ENCODE data around the gene GALNT10.

The GALNT10 gene

DNA sequence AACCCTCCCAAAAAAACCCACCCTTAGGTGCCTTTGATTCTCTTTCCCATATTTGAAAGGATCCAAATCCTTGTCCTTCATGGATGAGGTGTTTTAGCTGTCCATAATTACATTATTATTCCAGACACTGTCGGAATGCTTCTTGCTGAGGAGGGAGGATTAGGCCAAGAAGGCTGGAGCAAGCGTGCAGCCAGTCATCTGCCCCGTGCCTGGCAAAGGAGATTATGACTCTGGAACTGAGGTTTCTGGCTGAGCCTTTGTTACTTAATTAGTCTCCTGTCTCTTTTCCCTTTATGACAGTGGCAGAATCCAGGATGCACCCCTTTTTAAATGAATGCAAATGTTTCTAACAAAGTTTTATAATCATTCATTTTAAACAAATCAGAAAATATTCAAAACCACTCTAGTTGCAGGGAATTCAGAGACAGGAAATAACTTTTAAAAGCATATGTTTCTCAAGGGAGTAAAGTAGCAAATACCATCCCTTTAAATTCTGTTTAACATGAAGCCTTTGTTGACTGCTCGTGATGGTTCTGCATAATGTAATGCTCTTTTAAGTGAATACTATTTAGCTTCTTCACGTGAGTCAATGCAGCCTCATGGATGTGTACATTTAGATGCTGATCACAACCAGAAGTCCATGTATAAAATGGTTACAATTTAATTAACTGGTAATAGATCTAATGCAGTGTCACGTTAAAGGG lies 69.8 kb downstream of the GALNT10 start:
- Histone ChIP-seq H3K4me3 (ENCODE audit: low read length) (no peak overlapping the region), H3K4me2 (ENCODE audit: low read length) (no peak overlapping the region), H3K27me3 (ENCODE audit: control insufficient read depth, insufficient read depth, low read length) (no peaks in the 10 kb centered on the region), H3K36me3 (ENCODE audit: insufficient read depth, low read length) (no peaks in the 10 kb centered on the region), H3K9ac (ENCODE audit: low read depth, low read length) (no peak overlapping the region), H3K9me3 (replicated peaks; ENCODE audit: low read length) (no peaks in the 10 kb centered on the region), H3K4me1 (ENCODE audit: control insufficient read depth, insufficient read depth, low read length) (no peaks in the 10 kb centered on the region)

DNA sequence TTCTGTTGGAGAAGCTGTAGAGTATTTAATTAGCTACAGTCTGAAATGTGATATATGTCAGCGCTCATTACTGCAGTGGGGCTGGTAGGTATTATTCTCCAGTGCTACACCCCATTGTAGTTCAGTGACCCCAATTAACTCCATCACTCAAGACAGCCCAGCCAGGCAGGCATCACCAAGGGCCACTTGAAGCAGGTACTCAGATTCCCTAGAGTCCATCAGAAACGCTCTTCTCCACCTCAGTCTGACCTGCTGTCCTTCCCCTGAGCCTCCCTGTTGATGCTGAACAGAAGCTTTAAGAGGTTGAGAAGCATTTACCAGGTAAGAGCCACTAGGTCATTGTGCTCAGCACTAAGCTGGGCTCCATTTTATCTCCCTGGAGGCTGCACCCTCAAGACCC lies 71.8 kb downstream of the GALNT10 start:
- no peaks in the 10 kb centered on the region for H3K27me3 ChIP-seq (ENCODE audit: control insufficient read depth, insufficient read depth, low read length)
- no peak overlapping the region for H3K9ac ChIP-seq (ENCODE audit: low read depth, low read length)
- H3K4me1 ChIP-seq (ENCODE audit: control insufficient read depth, insufficient read depth, low read length): peaks cover 3% of the 10 kb centered on the region
- no peak overlapping the region for H3K4me2 ChIP-seq (ENCODE audit: low read length)
- H3K4me3 ChIP-seq (ENCODE audit: low read length): no peak overlapping the region
- H3K36me3 ChIP-seq (ENCODE audit: insufficient read depth, low read length): no peaks in the 10 kb centered on the region
- no peaks in the 10 kb centered on the region for H3K9me3 ChIP-seq (replicated peaks; ENCODE audit: low read length)

DNA sequence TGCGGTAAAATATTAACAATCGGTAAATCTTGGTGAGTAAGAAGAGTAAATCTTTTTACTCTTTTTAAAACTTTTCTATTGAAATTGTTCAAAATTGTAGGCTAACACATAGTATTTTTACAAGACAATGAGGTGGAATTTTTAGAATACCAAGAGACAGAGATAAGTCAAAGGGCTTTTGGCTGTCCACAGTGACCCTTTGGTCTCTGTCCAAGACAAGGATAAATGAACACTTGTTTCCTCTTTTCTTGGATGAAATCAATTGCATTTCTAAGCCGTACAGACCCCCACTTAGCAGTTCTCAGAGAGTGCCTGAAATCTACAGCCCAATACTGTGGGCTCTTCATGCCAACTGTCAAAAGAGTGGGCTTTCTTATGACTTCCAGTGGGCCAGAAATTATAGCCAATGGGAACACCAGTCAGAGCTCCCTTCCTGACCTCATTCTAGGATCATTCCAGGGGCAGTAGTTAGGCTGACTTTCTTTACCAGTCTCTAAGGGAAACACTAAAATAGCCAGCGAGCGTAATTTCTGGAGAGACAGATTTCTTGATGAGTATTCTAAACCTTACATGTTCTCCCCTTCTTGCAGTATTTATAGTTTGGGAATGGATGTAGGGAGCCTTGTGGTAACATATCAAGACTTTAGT lies 74.1 kb downstream of the GALNT10 start:
- H3K4me1 ChIP-seq (ENCODE audit: control insufficient read depth, insufficient read depth, low read length): peaks cover 8% of the 10 kb centered on the region
- H3K36me3 ChIP-seq (ENCODE audit: insufficient read depth, low read length): no peaks in the 10 kb centered on the region
- no peak overlapping the region for H3K9ac ChIP-seq (ENCODE audit: low read depth, low read length)
- H3K9me3 ChIP-seq (replicated peaks; ENCODE audit: low read length): no peaks in the 10 kb centered on the region
- no peak overlapping the region for H3K4me2 ChIP-seq (ENCODE audit: low read length)
- H3K27me3 ChIP-seq (ENCODE audit: control insufficient read depth, insufficient read depth, low read length): no peaks in the 10 kb centered on the region
- no peak overlapping the region for H3K4me3 ChIP-seq (ENCODE audit: low read length)

DNA sequence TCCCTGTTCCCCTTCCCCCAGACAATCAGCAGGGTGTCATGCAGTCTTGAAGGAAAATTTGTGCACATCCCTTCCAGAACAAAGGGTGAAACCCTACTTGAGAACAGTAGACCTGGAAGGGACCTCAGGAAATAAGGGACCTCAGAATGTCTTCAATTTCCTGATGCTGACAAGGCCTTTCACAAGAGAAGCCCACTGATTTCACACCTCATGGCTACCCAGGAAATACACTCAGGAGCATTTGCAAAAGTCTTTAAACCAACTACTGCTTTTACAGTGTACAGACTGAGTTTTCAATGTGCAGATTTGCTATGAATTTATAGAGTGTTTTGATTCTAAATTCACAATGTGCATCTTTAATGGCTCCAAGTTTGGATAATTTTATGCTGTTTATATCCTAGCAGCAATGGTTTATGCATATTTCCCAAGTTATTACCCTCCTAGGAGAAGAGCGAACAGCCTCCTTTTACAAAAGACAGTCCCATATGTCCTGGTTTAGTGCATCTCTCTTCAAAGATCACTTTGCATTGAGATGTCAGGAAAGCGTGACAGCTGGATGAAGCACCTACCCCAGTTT lies 74.8 kb downstream of the GALNT10 start:
- H3K36me3 ChIP-seq (ENCODE audit: insufficient read depth, low read length): no peaks in the 10 kb centered on the region
- no peak overlapping the region for H3K4me2 ChIP-seq (ENCODE audit: low read length)
- no peak overlapping the region for H3K9ac ChIP-seq (ENCODE audit: low read depth, low read length)
- no peaks in the 10 kb centered on the region for H3K9me3 ChIP-seq (replicated peaks; ENCODE audit: low read length)
- H3K4me3 ChIP-seq (ENCODE audit: low read length): no peak overlapping the region
- peaks cover 8% of the 10 kb centered on the region for H3K4me1 ChIP-seq (ENCODE audit: control insufficient read depth, insufficient read depth, low read length)
- no peaks in the 10 kb centered on the region for H3K27me3 ChIP-seq (ENCODE audit: control insufficient read depth, insufficient read depth, low read length)

DNA sequence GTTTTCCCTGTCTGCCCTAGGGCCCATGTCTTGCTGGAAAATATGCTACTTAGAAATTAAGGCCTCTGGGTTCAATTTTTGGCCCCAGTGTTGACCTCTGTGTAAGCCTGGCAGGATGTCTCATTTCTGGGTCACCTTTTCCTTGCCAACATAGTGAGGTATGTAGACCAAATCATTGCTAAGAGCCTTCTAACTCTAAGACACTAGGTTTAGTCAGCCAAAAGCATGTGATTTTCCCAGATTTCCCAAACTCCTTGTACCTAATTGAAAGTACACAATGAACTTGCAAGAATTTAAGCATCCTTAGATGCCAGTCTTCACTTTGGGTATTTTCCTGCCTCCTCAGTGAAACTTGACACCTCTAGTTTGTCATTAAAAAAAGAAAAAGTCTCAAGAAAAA lies 77.0 kb downstream of the GALNT10 start:
- Histone ChIP-seq H3K4me1 (ENCODE audit: control insufficient read depth, insufficient read depth, low read length) (peaks cover 8% of the 10 kb centered on the region), H3K36me3 (ENCODE audit: insufficient read depth, low read length) (no peaks in the 10 kb centered on the region), H3K27me3 (ENCODE audit: control insufficient read depth, insufficient read depth, low read length) (no peaks in the 10 kb centered on the region), H3K9me3 (replicated peaks; ENCODE audit: low read length) (no peaks in the 10 kb centered on the region), H3K4me3 (ENCODE audit: low read length) (no peak overlapping the region), H3K4me2 (ENCODE audit: low read length) (no peak overlapping the region), H3K9ac (ENCODE audit: low read depth, low read length) (no peak overlapping the region)

DNA sequence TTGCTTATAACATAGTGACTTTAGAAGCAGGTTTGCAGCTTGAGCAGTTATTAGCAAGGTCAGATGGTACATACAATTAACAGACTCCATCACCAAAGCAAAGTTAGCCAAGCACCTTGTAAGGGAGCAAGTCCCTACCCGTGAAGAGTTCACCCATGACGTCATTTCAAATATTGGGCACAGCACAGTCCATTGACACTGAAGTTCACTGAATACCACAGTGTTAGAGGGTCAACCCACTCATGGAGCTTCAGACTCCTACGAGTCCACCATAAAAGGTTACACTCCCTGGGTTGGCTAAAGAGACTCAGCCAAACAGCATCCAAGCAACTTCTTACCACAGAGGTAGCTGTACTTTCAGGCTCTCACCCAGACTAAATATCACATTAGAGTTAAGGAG lies 77.5 kb downstream of the GALNT10 start:
- Histone ChIP-seq H3K27me3 (ENCODE audit: control insufficient read depth, insufficient read depth, low read length) (no peaks in the 10 kb centered on the region), H3K4me2 (ENCODE audit: low read length) (no peak overlapping the region), H3K36me3 (ENCODE audit: insufficient read depth, low read length) (no peaks in the 10 kb centered on the region), H3K9me3 (replicated peaks; ENCODE audit: low read length) (no peaks in the 10 kb centered on the region), H3K4me3 (ENCODE audit: low read length) (no peak overlapping the region), H3K9ac (ENCODE audit: low read depth, low read length) (no peak overlapping the region), H3K4me1 (ENCODE audit: control insufficient read depth, insufficient read depth, low read length) (peaks cover 12% of the 10 kb centered on the region)

DNA sequence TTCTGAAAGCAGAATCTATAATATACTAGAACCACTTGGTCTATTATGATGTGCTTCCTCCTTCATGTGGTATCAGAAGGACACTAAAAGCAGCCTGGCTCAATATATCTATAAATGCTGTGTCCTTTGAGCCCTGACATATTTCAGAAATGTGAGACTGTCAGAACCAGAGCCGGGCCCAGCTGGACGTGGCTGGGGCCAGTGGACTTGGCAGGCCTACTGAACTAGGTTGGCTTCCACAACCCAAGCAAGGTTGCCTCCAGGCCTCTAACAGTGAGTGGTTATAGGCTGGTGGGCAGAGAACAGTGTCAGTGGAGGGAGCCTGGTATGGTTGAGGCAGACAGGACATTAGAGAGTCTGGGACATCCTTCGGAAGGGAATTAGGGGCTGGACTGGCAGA lies 78.9 kb downstream of the GALNT10 start:
- H3K36me3 ChIP-seq (ENCODE audit: insufficient read depth, low read length): no peaks in the 10 kb centered on the region
- H3K9ac ChIP-seq (ENCODE audit: low read depth, low read length): no peak overlapping the region
- H3K4me2 ChIP-seq (ENCODE audit: low read length): no peak overlapping the region
- no peak overlapping the region for H3K4me3 ChIP-seq (ENCODE audit: low read length)
- H3K27me3 ChIP-seq (ENCODE audit: control insufficient read depth, insufficient read depth, low read length): no peaks in the 10 kb centered on the region
- H3K9me3 ChIP-seq (replicated peaks; ENCODE audit: low read length): no peaks in the 10 kb centered on the region
- H3K4me1 ChIP-seq (ENCODE audit: control insufficient read depth, insufficient read depth, low read length): peaks cover 15% of the 10 kb centered on the region

DNA sequence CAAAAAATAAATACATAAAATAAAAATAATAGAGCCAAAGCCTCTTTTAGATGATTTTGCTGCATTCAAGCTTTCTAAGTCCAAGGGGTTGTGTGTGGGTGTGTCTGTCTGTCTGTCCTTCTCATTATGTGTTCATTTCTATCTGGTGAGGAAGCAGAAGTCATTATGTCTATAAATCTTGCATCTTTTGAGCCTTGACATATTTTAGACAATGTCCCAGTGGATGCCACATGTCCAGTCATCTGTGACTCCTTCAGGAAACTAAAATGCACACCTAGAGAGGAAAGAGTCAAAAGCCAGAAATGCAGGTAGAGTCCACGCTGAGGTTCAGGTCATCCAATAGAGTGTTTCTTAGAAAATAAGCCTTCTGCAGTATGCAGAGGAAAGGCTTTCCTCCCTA lies 80.9 kb downstream of the GALNT10 start:
- H3K27me3 ChIP-seq (ENCODE audit: control insufficient read depth, insufficient read depth, low read length): no peaks in the 10 kb centered on the region
- H3K4me1 ChIP-seq (ENCODE audit: control insufficient read depth, insufficient read depth, low read length): peaks cover 20% of the 10 kb centered on the region
- H3K4me2 ChIP-seq (ENCODE audit: low read length): no peak overlapping the region
- H3K36me3 ChIP-seq (ENCODE audit: insufficient read depth, low read length): no peaks in the 10 kb centered on the region
- H3K4me3 ChIP-seq (ENCODE audit: low read length): no peak overlapping the region
- H3K9ac ChIP-seq (ENCODE audit: low read depth, low read length): no peak overlapping the region
- no peaks in the 10 kb centered on the region for H3K9me3 ChIP-seq (replicated peaks; ENCODE audit: low read length)

DNA sequence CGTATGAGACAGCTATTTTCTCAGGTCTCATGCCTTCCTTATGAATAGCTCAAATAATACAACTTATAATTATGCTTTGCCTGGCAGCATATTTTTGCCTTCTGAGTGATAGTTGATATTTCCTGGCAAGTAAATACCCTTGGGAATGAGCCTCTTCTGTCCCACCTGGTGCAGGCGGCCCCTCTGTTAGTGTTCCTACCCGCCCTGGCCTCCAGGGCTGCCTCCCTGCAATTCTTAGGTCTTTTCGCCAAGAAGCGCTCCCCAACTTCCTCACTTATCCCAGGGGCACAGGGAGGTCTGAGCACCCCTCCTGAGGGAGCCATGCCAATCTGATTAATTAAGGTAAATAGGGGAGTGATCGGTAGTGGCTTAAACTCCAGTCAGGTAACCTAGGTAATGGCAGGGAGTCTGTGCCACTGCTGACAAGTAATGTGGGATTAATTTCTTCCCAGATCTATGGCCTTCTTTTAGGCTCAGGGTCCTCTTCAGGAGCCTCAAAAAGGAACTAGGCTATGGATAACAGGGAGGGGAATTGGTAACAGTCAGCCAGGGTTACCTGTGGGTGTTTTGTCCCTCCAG lies 81.5 kb downstream of the GALNT10 start:
- peaks cover 26% of the 10 kb centered on the region for H3K4me1 ChIP-seq (ENCODE audit: control insufficient read depth, insufficient read depth, low read length)
- no peak overlapping the region for H3K4me2 ChIP-seq (ENCODE audit: low read length)
- H3K27me3 ChIP-seq (ENCODE audit: control insufficient read depth, insufficient read depth, low read length): no peaks in the 10 kb centered on the region
- no peaks in the 10 kb centered on the region for H3K9me3 ChIP-seq (replicated peaks; ENCODE audit: low read length)
- H3K36me3 ChIP-seq (ENCODE audit: insufficient read depth, low read length): no peaks in the 10 kb centered on the region
- no peak overlapping the region for H3K9ac ChIP-seq (ENCODE audit: low read depth, low read length)
- H3K4me3 ChIP-seq (ENCODE audit: low read length): no peak overlapping the region

DNA sequence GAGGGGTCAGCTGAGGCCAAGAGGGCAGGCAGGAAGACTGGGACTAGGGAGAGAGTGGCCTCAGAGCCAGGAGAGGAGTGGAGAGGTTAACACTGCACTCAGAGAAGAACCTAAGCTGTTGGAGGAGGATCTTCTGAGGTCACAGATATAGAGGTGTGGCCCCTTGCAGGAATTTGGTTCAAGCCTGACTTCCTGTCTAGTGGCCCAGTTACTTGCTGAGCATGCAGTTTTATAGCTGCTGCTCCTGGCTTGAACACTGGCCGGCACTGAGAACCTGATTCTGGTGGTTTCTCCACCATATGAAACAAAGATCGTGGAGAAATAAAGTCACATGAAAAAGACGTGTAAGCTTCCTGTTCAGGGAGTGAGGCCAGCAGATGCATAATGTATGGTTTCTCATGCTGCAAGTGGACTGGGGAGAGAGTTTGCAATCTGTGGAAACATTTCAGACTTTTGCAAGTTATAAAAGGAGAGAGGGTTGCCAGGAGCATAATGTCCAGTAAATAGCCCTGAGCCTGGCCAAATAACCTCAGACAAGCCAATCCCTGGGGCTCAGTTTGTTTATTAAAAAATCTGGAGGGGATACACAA lies 82.6 kb downstream of the GALNT10 start:
- Histone ChIP-seq H3K27me3 (ENCODE audit: control insufficient read depth, insufficient read depth, low read length) (no peaks in the 10 kb centered on the region), H3K4me2 (ENCODE audit: low read length) (no peak overlapping the region), H3K4me3 (ENCODE audit: low read length) (no peak overlapping the region), H3K9ac (ENCODE audit: low read depth, low read length) (no peak overlapping the region), H3K36me3 (ENCODE audit: insufficient read depth, low read length) (no peaks in the 10 kb centered on the region), H3K4me1 (ENCODE audit: control insufficient read depth, insufficient read depth, low read length) (peaks cover 29% of the 10 kb centered on the region), H3K9me3 (replicated peaks; ENCODE audit: low read length) (no peaks in the 10 kb centered on the region)

DNA sequence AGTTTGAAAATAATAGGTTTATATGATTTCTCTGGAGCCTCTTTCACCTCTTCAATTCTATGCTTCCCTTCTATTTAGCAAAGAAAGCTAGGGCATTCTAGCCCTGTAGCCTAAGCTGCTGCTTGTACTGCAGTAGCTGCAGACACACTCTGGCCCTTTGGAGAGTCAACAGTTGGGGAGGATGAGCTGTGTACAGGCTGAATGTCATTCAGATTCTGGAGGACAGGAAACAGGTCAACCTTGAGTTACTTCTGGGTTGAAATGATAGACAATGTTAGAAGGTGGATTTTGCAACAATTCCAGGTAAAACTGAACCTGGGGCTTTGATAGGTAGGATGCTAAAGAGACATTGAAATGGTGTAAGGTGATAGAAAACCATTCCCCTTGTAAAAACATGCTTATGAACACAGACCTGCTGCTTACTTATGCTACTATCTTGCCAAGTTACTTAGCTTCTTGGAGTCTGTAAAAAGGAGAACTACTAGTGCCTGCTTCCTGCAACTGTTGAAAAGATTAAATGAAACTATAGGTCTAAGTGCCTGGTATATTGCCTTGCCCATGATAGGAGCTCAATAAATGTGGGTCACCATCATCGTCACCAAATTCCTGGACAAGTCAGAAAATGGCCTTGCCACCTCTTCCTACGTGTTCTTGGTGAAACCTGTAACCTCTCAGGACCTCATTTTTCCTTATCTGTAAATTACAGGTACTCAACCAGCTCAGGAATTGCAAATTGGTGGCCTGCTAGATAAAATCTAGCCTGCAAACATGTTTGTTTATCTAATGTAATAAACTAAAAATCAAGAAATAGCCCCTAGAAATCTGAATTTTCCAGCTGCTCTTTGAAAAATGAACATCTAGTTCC lies 83.7 kb downstream of the GALNT10 start:
- H3K4me3 ChIP-seq (ENCODE audit: low read length): no peak overlapping the region
- no peaks in the 10 kb centered on the region for H3K36me3 ChIP-seq (ENCODE audit: insufficient read depth, low read length)
- no peak overlapping the region for H3K9ac ChIP-seq (ENCODE audit: low read depth, low read length)
- H3K4me2 ChIP-seq (ENCODE audit: low read length): no peak overlapping the region
- no peaks in the 10 kb centered on the region for H3K9me3 ChIP-seq (replicated peaks; ENCODE audit: low read length)
- H3K27me3 ChIP-seq (ENCODE audit: control insufficient read depth, insufficient read depth, low read length): no peaks in the 10 kb centered on the region
- H3K4me1 ChIP-seq (ENCODE audit: control insufficient read depth, insufficient read depth, low read length): peaks cover 31% of the 10 kb centered on the region

All from skeletal muscle satellite cell (primary cell).